Ovary (tissue), 9 donors: Measurements from ENCODE around the gene MMP26. TPM values are rescaled to one million over a fixed set of nuclear protein-coding genes. Genes with fewer than 3 reads are reported as not detected.

Experiments
- DNase-seq, 5 donors: peaks; one replicate each; pipeline ENCODE4 v3.0.0-alpha.2; 2019 to 2020
- H3K27ac ChIP-seq, 2 donors: fragments of 200-600 bp; one replicate each; pipeline versions ENCODE4 v1.5.1 to v1.8.0; 2019 to 2022
- H3K27me3 ChIP-seq: fragments of 200-600 bp; one replicate; pipeline ENCODE4 v1.8.0; 2022
- H3K36me3 ChIP-seq: fragments of 200-600 bp; sonication (generic); one replicate; pipeline ENCODE4 v1.5.1; 2019
- H3K4me1 ChIP-seq: one replicate; pipeline ENCODE4 v1.8.1; 2013; ENCODE audit warnings: mild to moderate bottlenecking, moderate library complexity; ENCODE audit not compliant: insufficient read depth
- H3K4me3 ChIP-seq: fragments of 200-600 bp; sonication (generic); one replicate; pipeline ENCODE4 v1.5.1; 2017
- H3K9me3 ChIP-seq, 2 donors: fragments of 200-600 bp in 1 of 2; sonication (generic) in 1 of 2; one replicate each; pipeline versions ENCODE4 v1.5.1 to v1.8.1; 2013 to 2019; ENCODE audit warnings: mild to moderate bottlenecking in 1 of 2, moderate library complexity in 1 of 2
- EP300 ChIP-seq: sonication (generic); formaldehyde crosslinking; IDR thresholded peaks from one replicate; pipeline ENCODE4 v1.6.1; 2017; ENCODE audit warnings: antibody characterized with exemption
- POLR2A ChIP-seq: fragments of 450-650 bp; IDR thresholded peaks from one replicate; pipeline ENCODE4 v1.6.1; 2017; ENCODE audit warnings: antibody characterized with exemption, mild to moderate bottlenecking, moderate library complexity
- WGBS, 3 donors: extraction: QIAGEN DNeasy Blood & Tissue Kit in 1 of 3; methylation state at CpG; one replicate each; pipeline versions ENCODE4 v1.1.5 to v1.1.7; 2013 to 2017; 5-methylcytosine and 5-hydroxymethylcytosine counted together
- intact Hi-C, 4 donors: fragments of 100-400 bp; cut with DNase I; formaldehyde crosslinking; loops; one replicate each; pipeline versions ENCODE4 v1.11.0 to v1.15.1; 2022 to 2023
- polyA plus RNA-seq, 2 donors: library from polyadenylated mRNA; stranded (reverse); fragments of 200-250 nt in 1 of 2; fragments of 350-450 nt in 1 of 2; fragmentation: Illumina TruSeq in 1 of 2; extraction: RNeasy Lipid Tissue Mini Kit (QIAGEN cat#74804) in 1 of 2; gene quantifications; one replicate each; pipeline ENCODE4 v1.2.3, GENCODE V29; 2013 to 2014
- total RNA-seq, 7 donors: library from RNA; depleted of rRNA in 2 of 7; stranded (reverse); fragments of >200 nt in 2 of 7; fragmentation: NEBNext Ultra II Directional in 3 of 7; extraction: Animal tissue kit (Norgen Biotek cat#: 25700) in 3 of 7; gene quantifications; one replicate each; pipeline versions ENCODE4 v1.1.0 to v1.2.4, GENCODE V29; 2016 to 2023
- TF ChIP-seq, protein P1 (sequence below), 3 donors: fragments of 450-650 bp in 2 of 3; fragments of 200-600 bp in 1 of 3; IDR thresholded peaks; one replicate each; pipeline versions ENCODE4 v1.5.1 to v1.8.0; 2016 to 2022; ENCODE audit warnings: antibody characterized with exemption in 3 of 3, mild to moderate bottlenecking in 1 of 3
- donor health status: DM: no; HTN: no; CAD: no; lungs with moderate emphysema.
- donor health status: DM: no; HTN: no; CAD: no.
- donor health status: Bipolar disorder and iron deficiency.
- donor health status: DM: yes; HTN: yes; CAD: no.
- donor health status: DM: no; HTN: no; CAD: no.
- donor health status: DM: yes; HTN: yes; CAD: no.

The MMP26 gene
- total and polyA plus RNA-seq, 9 donors = 0.23 TPM; not detected in 8

DNA sequence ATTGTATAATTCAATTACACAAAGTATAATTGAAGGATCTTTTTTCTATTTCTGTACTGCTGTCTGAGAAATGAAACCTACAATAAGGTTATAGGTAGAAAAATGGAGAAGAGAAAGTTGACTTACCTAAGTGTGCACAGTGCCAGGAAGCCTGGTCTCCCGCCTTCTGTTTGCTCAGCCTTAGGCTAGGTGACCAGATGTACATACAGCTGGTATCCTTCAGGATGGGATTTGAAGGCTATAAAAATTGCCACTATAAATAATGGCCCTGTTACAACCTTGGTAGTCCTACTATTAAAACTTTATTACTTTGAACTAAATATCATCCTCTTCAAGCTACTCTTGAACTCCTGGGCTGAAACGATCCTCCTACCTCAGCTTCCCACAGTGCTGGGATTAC, 26.6 kb upstream of the MMP26 start:
- Histone ChIP-seq H3K9me3 (no peaks in the 10 kb centered on the region), H3K36me3 (no peaks in the 10 kb centered on the region), H3K4me3 (no peak overlapping the region), H3K27ac (no peak overlapping the region), H3K4me1 (no peaks in the 10 kb centered on the region), H3K27me3 (no peaks in the 10 kb centered on the region)
- WGBS, 3 donors = 68 to 85% (median 78%) methylated on average over 2 of the region's 2 CpGs
- intact Hi-C loops = no loop called here
- no peak for TF ChIP-seq EP300
- TF ChIP-seq POLR2A = no peak
- TF ChIP-seq, protein P1, sequence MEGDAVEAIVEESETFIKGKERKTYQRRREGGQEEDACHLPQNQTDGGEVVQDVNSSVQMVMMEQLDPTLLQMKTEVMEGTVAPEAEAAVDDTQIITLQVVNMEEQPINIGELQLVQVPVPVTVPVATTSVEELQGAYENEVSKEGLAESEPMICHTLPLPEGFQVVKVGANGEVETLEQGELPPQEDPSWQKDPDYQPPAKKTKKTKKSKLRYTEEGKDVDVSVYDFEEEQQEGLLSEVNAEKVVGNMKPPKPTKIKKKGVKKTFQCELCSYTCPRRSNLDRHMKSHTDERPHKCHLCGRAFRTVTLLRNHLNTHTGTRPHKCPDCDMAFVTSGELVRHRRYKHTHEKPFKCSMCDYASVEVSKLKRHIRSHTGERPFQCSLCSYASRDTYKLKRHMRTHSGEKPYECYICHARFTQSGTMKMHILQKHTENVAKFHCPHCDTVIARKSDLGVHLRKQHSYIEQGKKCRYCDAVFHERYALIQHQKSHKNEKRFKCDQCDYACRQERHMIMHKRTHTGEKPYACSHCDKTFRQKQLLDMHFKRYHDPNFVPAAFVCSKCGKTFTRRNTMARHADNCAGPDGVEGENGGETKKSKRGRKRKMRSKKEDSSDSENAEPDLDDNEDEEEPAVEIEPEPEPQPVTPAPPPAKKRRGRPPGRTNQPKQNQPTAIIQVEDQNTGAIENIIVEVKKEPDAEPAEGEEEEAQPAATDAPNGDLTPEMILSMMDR (IDR thresholded peaks at IDR 0.05) = no peak
- DNase-seq = no peak

DNA sequence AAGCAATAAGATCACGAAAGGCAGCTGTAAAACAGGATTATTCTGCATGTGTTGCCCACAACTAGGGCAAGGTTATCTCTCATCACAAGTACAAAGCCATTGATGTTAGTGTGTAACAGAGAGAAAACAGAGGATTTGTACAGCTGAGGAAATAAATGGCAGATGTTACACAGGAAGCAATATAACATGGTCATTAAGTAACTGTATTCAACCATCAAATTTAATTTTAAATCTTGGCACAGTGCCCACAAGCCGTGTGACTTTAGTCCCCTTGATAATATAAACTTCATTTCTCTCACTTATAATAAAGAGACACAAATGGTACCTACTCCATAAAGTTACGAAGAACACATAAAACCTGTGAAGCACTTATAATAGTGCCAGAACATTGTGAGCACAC, 24.2 kb upstream of the MMP26 start:
- intact Hi-C loops = no loop called here
- TF ChIP-seq, protein P1 (IDR thresholded peaks at IDR 0.05) = no peak
- TF ChIP-seq POLR2A (no peak), EP300 (no peak)
- H3K4me3 ChIP-seq = no peak overlapping the region
- no peak for DNase-seq
- no peaks in the 10 kb centered on the region for H3K36me3 ChIP-seq
- 48 to 53% (median 50%) methylated on average over 3 of the region's 3 CpGs for WGBS, 3 donors
- H3K27me3 ChIP-seq = no peaks in the 10 kb centered on the region
- no peak overlapping the region for H3K27ac ChIP-seq
- H3K9me3 ChIP-seq = no peaks in the 10 kb centered on the region
- H3K4me1 ChIP-seq = no peaks in the 10 kb centered on the region

DNA sequence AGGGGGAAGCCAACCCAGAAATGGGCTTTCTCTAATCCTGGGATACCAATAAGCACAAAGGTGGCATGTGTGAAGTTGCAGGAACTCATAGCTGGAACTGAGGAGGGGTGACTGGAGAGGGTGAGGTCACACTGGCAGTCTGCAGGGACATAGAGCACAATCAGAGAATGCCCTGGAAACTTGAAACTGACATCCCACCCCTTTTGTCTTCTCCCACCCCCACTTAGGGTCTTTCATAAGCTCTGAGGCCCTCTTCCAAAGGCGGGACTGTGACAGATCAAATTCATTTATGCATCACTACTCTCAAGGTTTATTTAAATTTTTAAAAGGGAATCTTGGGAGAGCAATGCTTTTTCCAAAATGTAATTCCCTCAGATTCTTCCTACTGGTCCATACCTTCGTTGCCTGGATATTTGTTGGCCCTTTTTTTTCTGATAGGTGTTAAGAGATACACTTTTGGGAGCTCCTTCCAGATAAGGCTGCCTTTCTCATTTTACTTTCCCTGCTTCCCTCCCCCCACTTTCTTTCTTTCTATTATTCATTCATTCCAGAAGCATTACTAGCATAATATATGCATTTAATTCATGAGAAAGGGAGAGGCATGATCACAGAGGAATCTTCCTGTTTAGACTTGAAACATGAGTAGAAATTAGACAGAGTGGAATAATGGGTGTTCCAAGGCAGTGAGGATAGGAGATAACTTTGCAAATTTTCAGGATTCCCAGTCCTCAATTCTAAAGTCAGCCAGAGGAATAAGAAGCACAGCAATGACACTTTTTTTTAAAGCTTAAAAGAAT, 21.8 kb upstream of the MMP26 start:
- no peak for TF ChIP-seq EP300
- 84 to 93% (median 90%) methylated on average over 2 of the region's 2 CpGs for WGBS, 3 donors
- Histone ChIP-seq H3K4me1 (no peaks in the 10 kb centered on the region), H3K27ac (no peak overlapping the region), H3K4me3 (no peak overlapping the region), H3K36me3 (no peaks in the 10 kb centered on the region), H3K9me3 (no peaks in the 10 kb centered on the region), H3K27me3 (no peaks in the 10 kb centered on the region)
- intact Hi-C loops = no loop called here
- no peak for DNase-seq

DNA sequence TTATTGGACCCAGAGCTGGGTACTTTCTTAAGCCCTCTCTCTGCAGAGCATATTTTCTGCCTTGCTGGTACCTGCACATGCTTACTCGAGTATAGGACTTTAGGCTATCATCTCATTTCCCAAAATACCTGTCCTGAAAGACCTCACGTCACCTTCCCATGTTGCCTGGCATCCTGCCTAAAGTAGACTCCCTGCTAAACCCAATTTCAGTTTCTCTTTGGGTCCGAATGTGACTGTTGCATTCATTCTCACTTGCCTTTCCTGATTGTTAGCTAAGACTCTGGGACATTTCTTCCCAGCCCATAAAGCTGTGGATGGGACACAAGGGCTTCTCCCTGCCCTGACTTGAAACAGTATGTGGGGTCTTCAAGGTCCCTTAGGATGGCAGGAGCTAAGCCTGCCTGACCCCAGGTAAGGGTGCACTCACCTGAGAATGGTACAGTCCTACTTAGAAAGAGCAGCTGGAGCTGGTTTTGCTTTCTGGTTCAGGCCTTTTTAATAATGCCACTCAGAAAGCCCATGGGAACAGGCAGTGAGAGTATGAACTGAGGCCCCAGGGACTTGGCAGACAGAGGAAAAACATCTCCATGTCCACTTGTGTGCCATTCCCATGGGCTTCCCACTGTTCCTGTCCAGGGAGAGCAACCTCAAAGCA, 19.8 kb upstream of the MMP26 start:
- Histone ChIP-seq H3K4me1 (no peaks in the 10 kb centered on the region), H3K9me3 (no peaks in the 10 kb centered on the region), H3K4me3 (no peak overlapping the region), H3K27me3 (no peaks in the 10 kb centered on the region), H3K36me3 (no peaks in the 10 kb centered on the region), H3K27ac (no peak overlapping the region)
- 86 to 90% (median 89%) methylated on average over 3 of the region's 3 CpGs for WGBS, 3 donors
- intact Hi-C loops = no loop called here
- TF ChIP-seq POLR2A (no peak), EP300 (no peak)
- TF ChIP-seq, protein P1 (IDR thresholded peaks at IDR 0.05) = no peak
- DNase-seq = no peak

DNA sequence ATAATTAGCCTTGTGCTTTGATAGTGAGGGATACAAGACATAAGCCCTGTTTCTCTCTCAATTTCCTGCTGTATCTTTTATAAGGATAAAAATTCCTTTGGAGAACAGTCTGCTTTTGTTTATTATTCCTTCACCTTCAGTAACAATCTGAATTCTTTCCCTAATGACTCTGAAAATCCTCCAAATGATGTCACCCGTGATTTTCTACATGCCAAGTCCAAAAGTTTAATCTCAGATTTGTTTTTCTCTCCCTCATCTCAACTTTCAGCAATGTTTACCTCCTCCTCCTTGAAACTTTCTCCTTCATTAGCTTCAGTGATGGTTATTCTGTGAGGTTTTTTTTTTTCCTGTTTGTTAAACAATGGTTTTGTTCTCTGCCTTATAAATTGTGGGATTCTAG, 9.1 kb upstream of the MMP26 start:
- intact Hi-C loops = no loop called here
- H3K9me3 ChIP-seq = no peaks in the 10 kb centered on the region
- no peaks in the 10 kb centered on the region for H3K27me3 ChIP-seq
- H3K4me1 ChIP-seq = no peaks in the 10 kb centered on the region
- no peak for DNase-seq
- H3K27ac ChIP-seq = no peak overlapping the region
- WGBS, 3 donors = 2 to 4% (median 3%) methylated on average over 1 of the region's 1 CpG
- H3K4me3 ChIP-seq = no peak overlapping the region
- no peaks in the 10 kb centered on the region for H3K36me3 ChIP-seq
- TF ChIP-seq POLR2A (no peak), EP300 (no peak)
- TF ChIP-seq, protein P1 (IDR thresholded peaks at IDR 0.05) = no peak
